ENCODE results near the gene PRRT2. TPM values are rescaled to one million over a fixed set of nuclear protein-coding genes. Genes with fewer than 3 reads are reported as not detected.

Gene PRRT2
- total RNA-seq, 2 experiments from 2014 or later: 2.2 to 2.3 TPM

DNA sequence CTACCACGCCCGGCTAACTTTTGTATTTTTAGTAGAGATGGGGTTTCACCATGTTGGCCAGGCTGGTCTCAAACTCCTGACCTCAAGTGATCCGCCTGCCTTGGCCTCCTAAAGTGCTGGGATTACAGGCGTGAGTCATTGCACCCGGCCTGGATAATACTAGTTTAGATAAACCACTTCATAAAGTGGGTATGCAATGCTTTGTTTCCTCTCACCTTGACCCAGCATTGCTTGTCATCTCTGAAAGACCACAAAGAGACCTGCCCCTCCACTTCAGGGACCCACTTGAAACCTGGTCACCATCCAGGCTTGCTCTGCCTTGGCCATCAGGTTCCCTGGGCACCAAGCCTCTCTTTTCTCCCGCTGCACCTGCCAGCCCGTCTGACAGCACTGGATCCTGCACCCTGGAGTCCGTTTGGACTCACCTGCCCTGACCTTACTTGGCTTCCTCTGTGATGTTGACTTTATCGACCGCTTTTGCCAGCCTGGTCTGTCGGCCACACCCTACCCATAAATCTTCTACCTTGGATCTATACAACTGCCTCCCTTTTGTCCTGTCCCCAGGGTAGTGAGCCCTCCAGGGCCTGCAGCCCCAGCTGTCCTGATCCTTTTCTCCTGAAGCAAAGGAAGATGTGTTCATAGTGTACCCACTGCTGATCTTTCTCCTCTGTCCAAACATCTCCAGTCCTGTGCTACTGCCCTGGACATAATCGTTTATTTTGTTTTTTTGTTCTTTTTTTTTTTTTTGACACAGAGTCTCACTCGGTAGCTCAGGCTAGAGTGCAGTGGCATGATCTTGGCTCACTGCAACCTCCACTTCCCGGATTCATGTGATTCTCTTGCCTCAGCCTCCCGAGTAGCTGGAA, 46.6 kb upstream of the PRRT2 start:
- peak overlapping the region; percentile 40 for H3K27ac Mint-ChIP-seq
- intact Hi-C loops (cut with DNase I, micrococcal nuclease): no loop called here
- no peak overlapping the region for H3K4me3 ChIP-seq (ENCODE audit: low read length)
- TF ChIP-seq, protein P1, sequence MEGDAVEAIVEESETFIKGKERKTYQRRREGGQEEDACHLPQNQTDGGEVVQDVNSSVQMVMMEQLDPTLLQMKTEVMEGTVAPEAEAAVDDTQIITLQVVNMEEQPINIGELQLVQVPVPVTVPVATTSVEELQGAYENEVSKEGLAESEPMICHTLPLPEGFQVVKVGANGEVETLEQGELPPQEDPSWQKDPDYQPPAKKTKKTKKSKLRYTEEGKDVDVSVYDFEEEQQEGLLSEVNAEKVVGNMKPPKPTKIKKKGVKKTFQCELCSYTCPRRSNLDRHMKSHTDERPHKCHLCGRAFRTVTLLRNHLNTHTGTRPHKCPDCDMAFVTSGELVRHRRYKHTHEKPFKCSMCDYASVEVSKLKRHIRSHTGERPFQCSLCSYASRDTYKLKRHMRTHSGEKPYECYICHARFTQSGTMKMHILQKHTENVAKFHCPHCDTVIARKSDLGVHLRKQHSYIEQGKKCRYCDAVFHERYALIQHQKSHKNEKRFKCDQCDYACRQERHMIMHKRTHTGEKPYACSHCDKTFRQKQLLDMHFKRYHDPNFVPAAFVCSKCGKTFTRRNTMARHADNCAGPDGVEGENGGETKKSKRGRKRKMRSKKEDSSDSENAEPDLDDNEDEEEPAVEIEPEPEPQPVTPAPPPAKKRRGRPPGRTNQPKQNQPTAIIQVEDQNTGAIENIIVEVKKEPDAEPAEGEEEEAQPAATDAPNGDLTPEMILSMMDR (IDR thresholded peaks at IDR 0.05): no peak
- H3K9me3 ChIP-seq (ENCODE audit: control insufficient read depth in 1 of 2, insufficient read depth in 1 of 2, low read length in 2 of 2): no peaks in the 10 kb centered on the region
- H3K27me3 ChIP-seq (ENCODE audit: control insufficient read depth in 1 of 2, insufficient read depth in 2 of 2, low read length in 2 of 2): no peaks in the 10 kb centered on the region
- ChIA-PET POLR2A (interaction anchor here (0.8 to 1.0 kb wide), 3 partner anchors 9 to 61 kb away, joined by 3 to 4 read pairs (median 3); no protein-coding TSS in a partner anchor), CTCF (interaction anchor here (0.6 to 1.7 kb wide), 2 partner anchors 27 to 125 kb away, joined by 4 read pairs; no protein-coding TSS in a partner anchor)
- DNase-seq (no peak), ATAC-seq (ENCODE audit: poor library complexity) (no peak)
- H3K9me3 Mint-ChIP-seq: no peaks in the 10 kb centered on the region
- H3K36me3 ChIP-seq (ENCODE audit: insufficient read depth, low read length): no peaks in the 10 kb centered on the region
- peaks cover 8% of the 10 kb centered on the region for H3K4me1 ChIP-seq (ENCODE audit: insufficient read depth, low read length)
- peaks cover 15% of the 10 kb centered on the region for H3K4me1 Mint-ChIP-seq (ENCODE audit: low read depth)
- H3K27ac ChIP-seq (ENCODE audit: low read depth in 1 of 2, low read length in 2 of 2): no peak overlapping the region
- no peaks in the 10 kb centered on the region for H3K27me3 Mint-ChIP-seq
- H3K36me3 Mint-ChIP-seq (ENCODE audit: low read depth): no peaks in the 10 kb centered on the region
- no peak overlapping the region for H3K4me3 Mint-ChIP-seq

DNA sequence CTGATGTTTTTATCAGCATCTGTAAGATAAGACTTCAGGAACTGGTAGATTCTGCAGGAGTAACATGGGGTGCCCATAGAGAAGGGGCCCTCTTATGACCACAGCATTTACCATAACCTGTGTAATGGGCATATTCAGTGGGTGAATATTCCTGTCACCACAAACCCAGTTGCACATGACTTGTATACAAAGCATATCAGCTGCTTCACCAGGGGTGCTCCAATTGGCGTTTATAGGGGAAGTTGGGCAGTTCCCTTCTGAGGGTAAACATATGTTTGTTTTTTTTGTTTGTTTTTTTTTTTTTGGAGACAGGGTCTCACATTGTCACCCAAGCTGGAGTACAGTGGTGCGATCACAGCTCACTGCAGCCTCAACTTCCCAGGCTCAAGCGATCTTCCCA, 45.4 kb upstream of the PRRT2 start:
- H3K27ac ChIP-seq (ENCODE audit: low read depth in 1 of 2, low read length in 2 of 2): no peak overlapping the region
- POLR2A ChIA-PET: no interaction called here
- Mint-ChIP-seq H3K4me3 (no peak overlapping the region), H3K27me3 (no peaks in the 10 kb centered on the region), H3K27ac (no peak overlapping the region), H3K9me3 (no peaks in the 10 kb centered on the region), H3K36me3 (ENCODE audit: low read depth) (no peaks in the 10 kb centered on the region), H3K4me1 (ENCODE audit: low read depth) (peaks cover 9% of the 10 kb centered on the region)
- TF ChIP-seq, protein P1 (IDR thresholded peaks at IDR 0.05): no peak
- no peaks in the 10 kb centered on the region for H3K36me3 ChIP-seq (ENCODE audit: insufficient read depth, low read length)
- ATAC-seq (ENCODE audit: poor library complexity) (no peak), DNase-seq (no peak)
- H3K9me3 ChIP-seq (ENCODE audit: control insufficient read depth in 1 of 2, insufficient read depth in 1 of 2, low read length in 2 of 2): no peaks in the 10 kb centered on the region
- H3K4me1 ChIP-seq (ENCODE audit: insufficient read depth, low read length): peaks cover 3% of the 10 kb centered on the region
- CTCF ChIA-PET: interaction anchor here (0.7 kb wide), 1 partner anchor 41 kb away, joined by 3 read pairs; no protein-coding TSS in a partner anchor
- H3K27me3 ChIP-seq (ENCODE audit: control insufficient read depth in 1 of 2, insufficient read depth in 2 of 2, low read length in 2 of 2): no peaks in the 10 kb centered on the region
- H3K4me3 ChIP-seq (ENCODE audit: low read length): no peak overlapping the region
- intact Hi-C loops (cut with DNase I, micrococcal nuclease): no loop called here

GRCh38 chr16:29767062-29767461, 44.9 kb upstream of the PRRT2 start:
- no peaks in the 10 kb centered on the region for H3K9me3 ChIP-seq (ENCODE audit: control insufficient read depth in 1 of 2, insufficient read depth in 1 of 2, low read length in 2 of 2)
- H3K4me1 Mint-ChIP-seq (ENCODE audit: low read depth): peaks cover 9% of the 10 kb centered on the region
- ChIA-PET POLR2A (no interaction called here), CTCF (no interaction called here)
- TF ChIP-seq, protein P1 (IDR thresholded peaks at IDR 0.05): no peak
- H3K4me1 ChIP-seq (ENCODE audit: insufficient read depth, low read length): peaks cover 3% of the 10 kb centered on the region
- DNase-seq (no peak), ATAC-seq (ENCODE audit: poor library complexity) (no peak)
- no peaks in the 10 kb centered on the region for H3K36me3 Mint-ChIP-seq (ENCODE audit: low read depth)
- H3K27ac Mint-ChIP-seq: no peak overlapping the region
- H3K36me3 ChIP-seq (ENCODE audit: insufficient read depth, low read length): no peaks in the 10 kb centered on the region
- H3K4me3 ChIP-seq (ENCODE audit: low read length): no peak overlapping the region
- no peaks in the 10 kb centered on the region for H3K9me3 Mint-ChIP-seq
- no peak overlapping the region for H3K27ac ChIP-seq (ENCODE audit: low read depth in 1 of 2, low read length in 2 of 2)
- no peaks in the 10 kb centered on the region for H3K27me3 Mint-ChIP-seq
- intact Hi-C loops (cut with DNase I, micrococcal nuclease): no loop called here
- no peak overlapping the region for H3K4me3 Mint-ChIP-seq
- no peaks in the 10 kb centered on the region for H3K27me3 ChIP-seq (ENCODE audit: control insufficient read depth in 1 of 2, insufficient read depth in 2 of 2, low read length in 2 of 2)
